Lower lobe of right lung (tissue), 2 donors: ENCODE results near the gene PRR36. TPM values are rescaled to one million over a fixed set of nuclear protein-coding genes. Genes with fewer than 3 reads are reported as not detected.

Experiments used
- ATAC-seq, 2 donors: fragments of 200-7000 bp; cut with Tn5 transposase; one replicate each; pipeline ENCODE4 v1.9.1; 2020 to 2022; ENCODE audit warnings: mild to moderate bottlenecking in 2 of 2, moderate library complexity in 2 of 2
- DNase-seq: peaks from one replicate; pipeline ENCODE4 v3.0.0-alpha.2; 2020
- H3K27ac ChIP-seq: fragments of 200-600 bp; one replicate; pipeline ENCODE4 v1.8.0; 2022
- H3K27me3 ChIP-seq: fragments of 200-600 bp; one replicate; pipeline ENCODE4 v1.8.0; 2022; ENCODE audit warnings: low read depth
- H3K36me3 ChIP-seq: fragments of 200-600 bp; one replicate; pipeline ENCODE4 v1.8.0; 2022; ENCODE audit warnings: mild to moderate bottlenecking
- H3K4me1 ChIP-seq: fragments of 200-600 bp; one replicate; pipeline ENCODE4 v1.8.0; 2022
- H3K4me3 ChIP-seq: fragments of 200-600 bp; one replicate; pipeline ENCODE4 v1.8.0; 2022; ENCODE audit warnings: mild to moderate bottlenecking
- H3K9me3 ChIP-seq: fragments of 200-600 bp; one replicate; pipeline ENCODE4 v1.8.0; 2022
- CTCF ChIP-seq: fragments of 200-600 bp; IDR thresholded peaks from one replicate; pipeline ENCODE4 v1.8.0; 2022; ENCODE audit warnings: antibody characterized with exemption, mild to moderate bottlenecking
- intact Hi-C: fragments of 100-400 bp; cut with DNase I; formaldehyde crosslinking; loops from one replicate; pipeline ENCODE4 v1.11.0; 2022
- total RNA-seq: library from RNA; stranded (reverse); fragmentation: NEBNext Ultra II Directional; extraction: Animal tissue kit (Norgen Biotek cat#: 25700); gene quantifications from one replicate; pipeline ENCODE4 v1.2.1, GENCODE V29; 2021
- donor health status: DM: no; HTN: yes; CAD: no; lungs with severe emphysema.

Gene PRR36
- total RNA-seq, 1 donor from 2014 or later, result 2.5 TPM

DNA sequence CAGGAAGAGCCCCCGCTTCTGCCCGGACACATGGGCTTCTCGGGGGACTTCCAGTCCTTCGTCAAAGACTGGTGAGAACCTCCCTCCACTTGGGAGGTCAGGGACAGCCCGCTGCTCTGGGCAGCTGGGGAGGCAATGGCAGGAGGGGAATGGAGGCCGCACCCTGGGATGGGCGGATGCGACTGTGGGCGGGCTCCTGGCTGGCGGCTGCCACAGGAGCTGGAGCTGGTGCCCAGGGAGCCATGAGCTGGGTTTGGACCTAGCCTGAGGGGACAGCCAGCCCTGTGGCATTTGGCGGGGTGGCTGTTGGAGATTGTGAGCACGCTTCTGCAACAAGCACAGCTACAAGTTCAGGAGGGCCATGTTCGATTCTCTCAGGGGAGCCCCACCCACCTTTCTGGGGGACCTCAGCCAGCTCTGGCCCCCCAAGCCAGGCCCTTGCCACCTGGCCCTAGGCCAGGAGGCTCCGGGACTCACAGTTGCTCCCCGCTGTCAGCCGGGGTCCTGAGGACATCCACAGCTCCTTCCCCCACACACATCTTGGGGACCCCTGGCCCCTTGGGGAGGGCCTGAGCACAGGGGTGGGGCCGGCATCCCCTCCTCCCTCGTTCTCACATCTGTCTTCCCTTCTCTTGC, 37.4 kb upstream of the PRR36 start:
- intact Hi-C loops, result no loop called here
- ATAC-seq (no peak), DNase-seq (peak; percentile 44)
- no peaks in the 10 kb centered on the region for H3K9me3 ChIP-seq
- H3K36me3 ChIP-seq, result peaks cover 43% of the 10 kb centered on the region
- H3K4me3 ChIP-seq, result no peak overlapping the region
- peaks cover 21% of the 10 kb centered on the region for H3K4me1 ChIP-seq
- no peak overlapping the region for H3K27ac ChIP-seq
- peaks cover 23% of the 10 kb centered on the region for H3K27me3 ChIP-seq
- TF ChIP-seq CTCF, result no peak

GRCh38 chr19:7910321-7911161, 36.4 kb upstream of the PRR36 start:
- ATAC-seq, result no peak
- peak; percentile 46 for DNase-seq
- Histone ChIP-seq H3K4me3 (no peak overlapping the region), H3K36me3 (peaks cover 52% of the 10 kb centered on the region), H3K27ac (no peak overlapping the region), H3K27me3 (peaks cover 12% of the 10 kb centered on the region), H3K4me1 (peaks cover 21% of the 10 kb centered on the region), H3K9me3 (no peaks in the 10 kb centered on the region)
- TF ChIP-seq CTCF, result no peak
- intact Hi-C loops, result no loop called here

- ATAC-seq, result no peak
- peak; percentile 40 for DNase-seq
- no peaks in the 10 kb centered on the region for H3K9me3 ChIP-seq
- H3K27me3 ChIP-seq, result peaks cover 3% of the 10 kb centered on the region
- intact Hi-C loops, result no loop called here
- no peak overlapping the region for H3K4me3 ChIP-seq
- H3K36me3 ChIP-seq, result peaks cover 52% of the 10 kb centered on the region
- H3K27ac ChIP-seq, result no peak overlapping the region
- no peak for TF ChIP-seq CTCF
- peaks cover 28% of the 10 kb centered on the region for H3K4me1 ChIP-seq
Observed at GRCh38 chr19:7909471-7910067, 35.4 kb upstream of the PRR36 start.

GRCh38 chr19:7908742-7909461, 34.7 kb upstream of the PRR36 start:
- no peak for DNase-seq
- peaks cover 52% of the 10 kb centered on the region for H3K36me3 ChIP-seq
- intact Hi-C loops, result no loop called here

More at GRCh38 chr19:7908742-7909461, 34.7 kb upstream of the PRR36 start:
- H3K4me3 ChIP-seq, result no peak overlapping the region
- no peaks in the 10 kb centered on the region for H3K27me3 ChIP-seq
- peaks cover 31% of the 10 kb centered on the region for H3K4me1 ChIP-seq
- TF ChIP-seq CTCF, result no peak
- no peaks in the 10 kb centered on the region for H3K9me3 ChIP-seq
- ATAC-seq, result no peak
- no peak overlapping the region for H3K27ac ChIP-seq
